Right lobe of liver (tissue), 4 donors: ENCODE data around the gene PDZD2.

ENCODE experiments used
- CTCF ChIP-seq, 4 donors: fragments of 200-600 bp in 3 of 4; fragments of 450-650 bp in 1 of 4; IDR thresholded peaks; one replicate each; pipeline versions ENCODE4 v1.5.1 to v1.8.0; 2016 to 2022; ENCODE audit warnings: antibody characterized with exemption in 4 of 4, mild to moderate bottlenecking in 2 of 4
- POLR2A ChIP-seq: fragments of 450-650 bp; IDR thresholded peaks from one replicate; pipeline ENCODE4 v1.6.1; 2017; ENCODE audit warnings: antibody characterized with exemption, mild to moderate bottlenecking
- donor health status: DM: no; HTN: no; CAD: no.
- donor health status: DM: no; HTN: no; CAD: no.
- donor health status: DM: no; HTN: yes; CAD: no.

- TF ChIP-seq POLR2A: no peak
- no peak for TF ChIP-seq CTCF (IDR thresholded peaks at IDR 0.05)
Observed at GRCh38 chr5:32083981-32084430, 445.1 kb downstream of the PDZD2 start.
